Stimulated activated naive CD8-positive, alpha-beta T cell treated with anti-CD3 and anti-CD28 coated beads, Interleukin-15, Interleukin-2, amounts not matched to agents 100 ng/mL and 50 ng/mL, for 24 hours (primary cell): Measurements from ENCODE around the gene KLHDC7B.

Experiments
- H3K27ac Mint-ChIP-seq: one replicate; pipeline ENCODE4 v1.8.0; 2021; ENCODE audit warnings: mild to moderate bottlenecking, mixed read lengths
- H3K27me3 Mint-ChIP-seq: one replicate; pipeline ENCODE4 v1.8.0; 2021; ENCODE audit warnings: mixed read lengths
- H3K36me3 Mint-ChIP-seq: one replicate; pipeline ENCODE4 v1.8.0; 2021; ENCODE audit warnings: low read depth, mixed read lengths
- H3K4me1 Mint-ChIP-seq: one replicate; pipeline ENCODE4 v1.8.0; 2021; ENCODE audit warnings: low read depth, mixed read lengths
- H3K4me3 Mint-ChIP-seq: one replicate; pipeline ENCODE4 v1.8.0; 2021; ENCODE audit warnings: mild to moderate bottlenecking, mixed read lengths
- H3K9me3 Mint-ChIP-seq: one replicate; pipeline ENCODE4 v1.8.0; 2021; ENCODE audit warnings: mixed read lengths

Gene KLHDC7B

GRCh38 chr22:50545522-50546325, at the start of gene KLHDC7B:
Gene KLHDC7B (plus strand): TSS chr22:50545899. CDS start chr22:50546244, 345 bp downstream.
- Mint-ChIP-seq H3K27ac (peak within 1 kb of the TSS; percentile 46), H3K27me3 (no peaks in the 10 kb centered on the region), H3K4me1 (peaks cover 59% of the 10 kb centered on the region), H3K9me3 (no peaks in the 10 kb centered on the region), H3K4me3 (peak within 1 kb of the TSS; percentile 44), H3K36me3 (peaks cover 8% of the 10 kb centered on the region)

GRCh38 chr22:50497093-50497492, 48.6 kb upstream of the KLHDC7B start:
- no peak overlapping the region for H3K27ac Mint-ChIP-seq
- no peaks in the 10 kb centered on the region for H3K36me3 Mint-ChIP-seq
- no peaks in the 10 kb centered on the region for H3K9me3 Mint-ChIP-seq
- no peaks in the 10 kb centered on the region for H3K27me3 Mint-ChIP-seq
- no peak overlapping the region for H3K4me3 Mint-ChIP-seq
- H3K4me1 Mint-ChIP-seq = no peaks in the 10 kb centered on the region

DNA sequence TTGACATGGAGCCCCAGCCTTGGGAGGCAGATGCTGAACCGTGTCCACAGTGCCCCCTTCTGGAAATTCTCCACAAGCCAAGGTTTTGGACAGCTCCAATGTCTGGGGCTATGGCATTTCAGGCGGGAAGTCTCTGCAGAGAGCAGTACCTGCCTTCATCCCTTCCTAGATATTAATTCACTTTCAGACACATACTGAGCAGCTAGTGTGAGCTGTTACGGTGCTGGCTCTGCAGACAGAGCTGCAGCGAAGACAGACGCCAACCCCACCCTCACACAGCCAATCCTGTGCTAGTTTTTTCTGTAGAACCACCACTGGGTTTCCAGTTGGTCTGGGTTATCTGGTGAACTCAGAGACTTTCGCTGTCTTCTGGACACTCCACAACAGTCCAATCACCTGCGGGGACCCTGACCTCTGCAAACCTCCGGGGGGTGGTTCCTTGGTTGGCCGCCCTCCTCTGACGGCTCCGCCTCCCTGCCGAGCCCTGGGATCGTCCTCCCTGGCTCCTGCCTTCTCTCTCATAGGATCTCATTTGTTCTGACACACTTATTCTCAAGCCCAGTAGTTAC, 47.3 kb upstream of the KLHDC7B start:
- Mint-ChIP-seq H3K9me3 (no peaks in the 10 kb centered on the region), H3K27ac (no peak overlapping the region), H3K4me3 (no peak overlapping the region), H3K36me3 (no peaks in the 10 kb centered on the region), H3K27me3 (no peaks in the 10 kb centered on the region), H3K4me1 (no peaks in the 10 kb centered on the region)

DNA sequence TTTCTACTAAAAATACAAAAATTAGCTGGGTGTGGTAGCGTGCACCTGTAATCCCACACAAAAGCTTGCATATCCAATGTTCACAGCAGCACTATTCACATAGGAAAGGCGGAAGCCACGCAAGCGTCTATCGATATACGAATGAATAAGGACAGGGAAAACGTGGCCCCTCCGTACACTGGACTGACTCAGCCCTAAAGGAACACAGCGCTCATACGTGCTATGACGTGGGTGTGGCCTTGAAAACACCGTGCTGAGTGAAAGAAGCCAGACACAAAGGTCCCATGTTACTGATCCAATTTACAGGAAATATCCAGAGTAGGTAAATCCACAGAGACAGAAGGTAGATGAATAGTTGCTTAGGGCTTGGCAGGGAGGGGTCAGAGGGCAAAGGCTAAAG, 45.2 kb upstream of the KLHDC7B start:
- Mint-ChIP-seq H3K9me3 (no peaks in the 10 kb centered on the region), H3K27ac (no peak overlapping the region), H3K36me3 (no peaks in the 10 kb centered on the region), H3K4me1 (no peaks in the 10 kb centered on the region), H3K27me3 (no peaks in the 10 kb centered on the region), H3K4me3 (no peak overlapping the region)

DNA sequence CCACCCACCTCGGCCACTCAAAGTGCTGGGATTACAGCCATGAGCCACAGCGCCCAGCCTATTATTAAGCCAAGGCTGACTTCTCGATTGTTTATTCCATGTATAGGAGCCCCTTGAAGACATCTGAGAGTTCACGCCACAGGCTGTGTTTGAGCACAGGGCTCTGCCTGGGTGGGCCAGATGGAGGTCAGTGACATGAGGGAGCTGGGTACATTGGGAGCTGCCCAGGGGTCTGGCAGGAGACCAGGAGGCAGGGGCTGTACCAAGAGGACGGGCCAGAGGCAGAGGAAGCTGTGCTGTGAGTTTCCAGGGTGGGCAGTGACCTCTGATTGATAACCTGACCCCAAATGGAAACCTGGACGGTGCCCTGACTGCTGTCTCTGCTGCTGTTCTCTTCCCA, 43.6 kb upstream of the KLHDC7B start:
- H3K27ac Mint-ChIP-seq = no peak overlapping the region
- no peak overlapping the region for H3K4me3 Mint-ChIP-seq
- H3K9me3 Mint-ChIP-seq = no peaks in the 10 kb centered on the region
- H3K36me3 Mint-ChIP-seq = no peaks in the 10 kb centered on the region
- peaks cover under 1% of the 10 kb centered on the region for H3K4me1 Mint-ChIP-seq
- H3K27me3 Mint-ChIP-seq = no peaks in the 10 kb centered on the region

DNA sequence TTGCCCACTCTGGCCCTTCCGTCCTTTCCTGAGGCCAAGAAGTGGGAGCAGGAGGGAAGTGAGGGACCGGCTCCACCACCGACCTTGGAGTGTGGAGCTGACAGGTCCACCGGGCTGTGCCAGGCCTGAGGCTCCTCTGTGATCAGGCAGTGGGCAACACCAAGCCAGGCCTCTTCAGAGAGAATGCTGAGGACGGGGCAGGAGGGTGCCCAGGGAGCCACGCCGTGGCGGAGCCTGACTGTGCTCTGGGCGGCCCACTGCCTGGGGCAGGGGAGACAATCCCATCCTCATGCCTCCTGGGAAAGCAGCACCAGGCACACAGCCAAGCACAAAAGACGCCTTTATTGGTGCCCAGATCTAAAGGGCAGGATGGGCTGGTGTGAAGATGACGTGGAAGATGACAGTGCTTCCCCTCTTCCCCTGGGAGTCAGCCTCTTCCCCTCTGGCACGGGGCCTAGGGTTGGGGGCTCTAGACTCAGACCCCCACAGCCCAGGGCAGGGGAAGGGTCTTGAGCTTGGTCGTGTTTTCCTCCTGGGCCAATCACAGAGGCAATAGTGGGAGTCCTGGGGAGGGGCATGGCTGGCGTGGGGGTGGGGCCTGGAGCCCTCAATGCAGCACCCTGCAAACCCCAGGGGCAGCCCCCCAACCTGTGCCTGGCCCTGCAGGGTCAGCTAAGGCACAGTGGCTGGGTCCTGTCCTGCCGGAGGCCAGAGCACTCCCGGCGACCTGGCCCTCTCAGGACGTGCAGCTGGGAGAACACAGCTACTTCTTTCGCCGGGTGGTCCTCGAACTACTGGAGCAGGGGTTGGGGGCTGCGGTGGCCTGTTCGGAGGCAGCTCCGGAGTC, 42.8 kb upstream of the KLHDC7B start:
- H3K9me3 Mint-ChIP-seq = no peaks in the 10 kb centered on the region

DNA sequence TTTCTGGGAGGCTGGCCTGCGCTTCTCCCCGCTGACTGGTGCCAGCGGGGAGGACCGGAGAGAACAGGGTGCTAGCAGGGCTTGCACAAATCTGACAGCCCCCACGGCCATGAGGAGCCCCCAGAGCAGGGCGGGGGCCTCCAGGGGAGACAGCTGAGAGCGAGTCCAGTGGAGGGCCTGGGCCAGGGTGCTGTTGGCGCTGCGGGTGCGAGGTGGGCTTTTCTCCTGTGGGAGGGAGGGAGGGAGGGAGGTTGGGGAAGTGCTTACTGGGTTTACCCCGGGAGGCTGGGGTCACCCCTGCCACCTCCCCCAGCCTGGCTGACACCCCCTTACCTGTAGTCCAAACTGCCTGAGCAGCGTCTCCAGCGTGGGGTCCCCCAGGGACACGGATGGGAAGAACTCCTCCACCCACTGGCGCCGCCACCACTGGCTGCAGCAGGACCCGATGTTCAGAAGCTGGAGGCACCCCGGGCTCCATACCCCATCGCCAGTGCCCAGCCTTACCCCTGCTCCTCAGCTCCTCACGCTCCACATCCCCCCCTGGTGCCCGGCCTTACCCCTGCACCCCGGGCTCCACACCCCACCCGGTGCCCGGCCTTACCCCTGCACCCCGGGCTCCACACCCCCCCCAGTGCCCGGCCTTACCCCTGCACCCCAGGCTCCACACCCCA, 42.1 kb upstream of the KLHDC7B start:
- H3K36me3 Mint-ChIP-seq = no peaks in the 10 kb centered on the region
- no peaks in the 10 kb centered on the region for H3K9me3 Mint-ChIP-seq
- H3K4me1 Mint-ChIP-seq = peaks cover 3% of the 10 kb centered on the region
- no peak overlapping the region for H3K27ac Mint-ChIP-seq
- H3K4me3 Mint-ChIP-seq = no peak overlapping the region
- no peaks in the 10 kb centered on the region for H3K27me3 Mint-ChIP-seq

More for the DNA sequence above, 42.8 kb upstream of the KLHDC7B start:
- Mint-ChIP-seq H3K4me3 (no peak overlapping the region), H3K27me3 (no peaks in the 10 kb centered on the region), H3K36me3 (no peaks in the 10 kb centered on the region), H3K4me1 (peaks cover 3% of the 10 kb centered on the region), H3K27ac (no peak overlapping the region)

GRCh38 chr22:50504369-50505211, 41.1 kb upstream of the KLHDC7B start:
- Mint-ChIP-seq H3K27ac (no peak overlapping the region), H3K9me3 (no peaks in the 10 kb centered on the region), H3K27me3 (no peaks in the 10 kb centered on the region), H3K4me1 (peaks cover 13% of the 10 kb centered on the region), H3K4me3 (no peak overlapping the region), H3K36me3 (no peaks in the 10 kb centered on the region)

GRCh38 chr22:50505276-50505775, 40.4 kb upstream of the KLHDC7B start:
- H3K27ac Mint-ChIP-seq = no peak overlapping the region
- H3K4me1 Mint-ChIP-seq = peaks cover 18% of the 10 kb centered on the region
- H3K9me3 Mint-ChIP-seq = no peaks in the 10 kb centered on the region
- H3K27me3 Mint-ChIP-seq = no peaks in the 10 kb centered on the region
- H3K36me3 Mint-ChIP-seq = no peaks in the 10 kb centered on the region
- H3K4me3 Mint-ChIP-seq = no peak overlapping the region

- H3K36me3 Mint-ChIP-seq = no peaks in the 10 kb centered on the region
- H3K4me1 Mint-ChIP-seq = peaks cover 18% of the 10 kb centered on the region
- H3K4me3 Mint-ChIP-seq = peak overlapping the region; percentile 91
- H3K27ac Mint-ChIP-seq = no peak overlapping the region
- no peaks in the 10 kb centered on the region for H3K9me3 Mint-ChIP-seq
- no peaks in the 10 kb centered on the region for H3K27me3 Mint-ChIP-seq
These were observed 39.7 kb upstream of the KLHDC7B start for GRCh38 chr22:50505776-50506610.

DNA sequence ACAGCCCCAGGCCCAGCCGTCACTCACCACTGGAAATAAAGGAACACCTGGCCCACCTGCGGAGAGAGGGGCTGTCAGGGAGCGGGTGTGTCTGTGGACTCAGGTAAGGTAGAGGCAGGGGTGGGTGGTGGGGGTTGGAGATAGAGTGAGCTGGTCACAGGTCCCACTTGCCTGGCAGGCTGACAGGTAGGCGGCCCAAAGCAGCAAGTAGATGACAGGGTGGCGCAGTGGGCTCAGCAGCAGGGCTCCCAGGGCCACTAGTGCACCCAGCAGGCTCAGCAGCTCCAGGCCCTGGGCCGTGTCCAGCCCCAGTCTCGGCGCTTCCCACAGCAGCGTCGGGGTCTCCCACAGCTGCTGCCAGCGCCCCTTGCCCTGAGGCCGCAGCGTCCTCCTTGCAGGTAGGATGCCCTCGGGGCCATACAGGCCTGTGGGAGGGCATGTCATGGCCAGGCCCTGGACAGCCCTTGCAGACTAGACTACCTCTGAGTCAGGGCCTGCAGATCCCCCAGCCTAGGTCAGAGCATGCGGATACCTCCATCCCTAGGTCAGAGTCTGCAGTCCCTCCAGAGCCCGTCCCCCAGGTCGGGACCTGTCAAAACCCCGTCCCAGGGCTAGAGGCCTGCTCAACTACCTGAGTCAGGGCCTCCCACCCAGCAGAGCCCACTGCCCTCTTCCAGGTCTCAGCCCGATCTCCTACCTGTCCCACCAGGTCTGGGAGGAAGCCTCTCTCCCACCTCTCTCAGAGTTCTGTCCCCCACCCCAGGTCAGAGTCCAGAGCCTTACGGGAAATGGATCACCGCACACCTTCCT, 38.9 kb upstream of the KLHDC7B start:
- peaks cover 18% of the 10 kb centered on the region for H3K4me1 Mint-ChIP-seq
- no peaks in the 10 kb centered on the region for H3K9me3 Mint-ChIP-seq
- H3K27ac Mint-ChIP-seq = peak overlapping the region; percentile 81
- peak overlapping the region; percentile 91 for H3K4me3 Mint-ChIP-seq
- no peaks in the 10 kb centered on the region for H3K27me3 Mint-ChIP-seq
- H3K36me3 Mint-ChIP-seq = no peaks in the 10 kb centered on the region

DNA sequence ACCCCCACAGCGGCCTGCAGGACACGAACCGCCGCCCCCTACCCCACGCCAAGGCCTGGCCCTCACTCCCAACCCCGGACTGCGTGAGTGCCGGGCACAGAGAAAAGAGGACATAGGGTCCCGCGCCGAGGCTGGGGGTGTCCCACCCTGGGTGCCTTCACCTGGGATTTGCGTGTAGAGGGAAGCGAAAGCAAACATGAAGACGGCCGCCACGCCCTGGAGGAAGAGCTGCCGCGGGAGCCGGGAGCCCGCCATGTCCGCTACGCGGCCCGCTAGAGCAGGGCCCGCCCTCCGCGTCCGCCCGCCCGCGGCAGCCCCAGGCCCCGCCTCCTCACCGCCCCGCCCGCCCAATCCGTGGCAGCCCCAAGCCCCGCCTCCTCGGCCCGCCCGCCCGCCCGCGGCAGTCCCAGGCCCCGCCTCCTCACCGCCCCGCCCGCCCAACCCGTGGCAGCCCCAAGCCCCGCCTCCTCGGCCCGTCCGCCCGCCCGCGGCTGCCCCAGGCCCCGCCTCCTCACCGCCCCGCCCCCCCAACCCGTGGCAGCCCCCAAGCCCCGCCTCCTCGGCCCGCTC, 38.2 kb upstream of the KLHDC7B start, which contains the start of gene LMF2:
Gene LMF2 (minus strand): TSS at position 282 of the 570 bp plus-strand sequence. CDS start 27 bp downstream, at position 255.
- Mint-ChIP-seq H3K36me3 (peaks cover 7% of the 10 kb centered on the region), H3K27ac (peak within 1 kb of the TSS; percentile 97), H3K27me3 (no peaks in the 10 kb centered on the region), H3K4me3 (peak within 1 kb of the TSS; percentile 94), H3K9me3 (no peaks in the 10 kb centered on the region), H3K4me1 (peaks cover 25% of the 10 kb centered on the region)
